HG03342 (cell line): ENCODE data around the gene MRPL50.

Source experiments
- ATAC-seq: cut with Tn5 transposase; IDR thresholded peaks from one replicate; pipeline ENCODE4 v1.9.1; 2021; ENCODE audit warnings: mild to moderate bottlenecking, moderate library complexity; ENCODE audit not compliant: unreplicated experiment

The MRPL50 gene

DNA sequence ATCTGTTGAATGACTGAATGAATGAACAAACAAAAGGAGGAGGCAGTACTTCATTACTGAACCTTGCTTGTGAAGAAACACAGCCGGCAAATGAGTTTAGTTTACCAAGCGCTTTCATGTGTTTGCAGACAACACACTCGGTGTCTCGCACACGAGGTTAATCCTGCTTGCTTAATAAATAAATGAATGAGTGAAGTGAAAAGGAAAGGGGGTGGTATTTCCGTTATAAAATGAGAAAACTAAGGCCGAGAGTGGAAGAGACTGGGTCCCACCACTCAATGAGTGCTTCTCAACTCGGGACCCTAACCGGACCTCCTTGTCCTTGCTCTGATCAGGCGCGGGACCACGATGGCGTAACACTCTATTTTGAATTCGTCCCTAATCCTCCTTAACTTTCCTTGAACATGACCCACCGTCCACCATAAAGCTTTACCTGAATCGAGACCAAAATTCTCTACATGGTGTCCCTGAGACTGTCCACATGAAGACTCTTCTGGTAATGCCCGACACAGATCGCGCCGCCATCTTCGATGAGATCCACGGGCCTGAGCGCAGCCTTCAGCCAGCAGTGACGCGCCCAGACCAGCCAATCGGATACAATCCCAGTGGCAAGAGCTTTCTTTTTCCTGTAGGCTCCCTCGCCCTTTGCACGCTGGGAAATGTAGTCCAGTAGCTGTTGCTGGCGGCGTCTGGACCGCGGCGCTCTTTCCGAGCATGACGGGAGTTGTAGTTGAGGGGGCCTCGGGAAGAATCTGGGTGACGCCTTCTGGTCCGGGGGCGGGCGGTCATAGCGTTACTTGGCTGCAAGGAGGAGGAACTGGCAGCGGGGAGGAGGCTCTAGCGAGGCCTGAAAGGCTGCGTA lies at the start of gene MRPL50, which contains the start of gene ZNF189:
Gene MRPL50, minus strand, starts transcription at position 551 of the 862 bp plus-strand sequence. Its CDS starts 26 bp downstream, at position 525.
Gene ZNF189, plus strand, starts transcription at position 784 of the 862 bp plus-strand sequence. CDS start 306 bp downstream, outside the sequence.
- ATAC-seq = peak; percentile 97

DNA sequence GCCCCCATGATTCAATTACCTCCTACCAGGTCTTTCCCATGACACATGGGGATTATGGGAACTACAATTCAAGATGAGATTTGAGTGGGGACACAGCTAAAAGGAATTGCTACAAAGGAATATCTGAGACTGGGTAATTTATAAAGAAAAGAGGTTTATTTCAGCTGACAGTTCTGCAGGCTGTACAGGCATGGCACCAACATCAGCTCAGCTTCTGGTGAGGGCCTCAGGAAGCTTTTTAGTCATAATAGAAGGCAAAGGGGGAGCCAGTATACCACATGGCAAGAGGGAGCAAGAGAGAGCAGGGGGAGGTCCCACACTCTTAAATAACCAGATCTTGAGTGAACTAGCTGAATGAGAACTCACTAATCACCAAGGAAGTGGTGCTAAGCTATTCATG lies 48.3 kb upstream of the MRPL50 start:
- no peak for ATAC-seq

DNA sequence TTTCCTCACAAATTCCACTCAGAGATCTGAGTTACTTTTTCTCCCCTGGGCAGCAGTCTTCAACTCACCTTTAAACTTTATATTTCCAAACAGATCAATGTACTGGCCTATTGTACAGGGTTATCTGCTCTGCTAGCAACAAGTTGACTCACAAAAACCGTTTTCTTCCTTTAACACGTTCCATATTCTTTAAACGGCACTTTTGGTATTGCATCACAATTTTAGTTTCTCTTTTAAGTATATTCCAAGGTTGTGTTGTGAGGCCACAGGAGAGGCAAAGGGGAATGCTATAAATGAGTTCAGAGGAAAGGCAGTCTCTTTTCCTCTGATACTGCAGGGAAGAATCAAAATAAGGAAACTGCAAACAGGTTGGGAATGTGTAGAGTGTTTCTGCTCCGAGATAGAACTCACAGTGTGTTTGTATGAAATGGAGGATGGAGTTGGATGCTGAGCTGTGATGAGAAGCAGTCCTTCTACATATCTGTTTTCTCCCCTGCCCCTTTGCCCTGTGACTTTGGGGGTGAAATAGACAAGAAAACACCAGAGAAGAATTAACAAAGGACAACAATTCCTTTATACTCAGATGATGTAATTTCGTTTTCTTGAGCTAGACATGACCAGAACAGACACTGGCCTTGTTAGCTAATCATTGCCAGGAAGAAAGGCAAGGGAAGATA lies 47.1 kb upstream of the MRPL50 start:
- ATAC-seq = no peak

DNA sequence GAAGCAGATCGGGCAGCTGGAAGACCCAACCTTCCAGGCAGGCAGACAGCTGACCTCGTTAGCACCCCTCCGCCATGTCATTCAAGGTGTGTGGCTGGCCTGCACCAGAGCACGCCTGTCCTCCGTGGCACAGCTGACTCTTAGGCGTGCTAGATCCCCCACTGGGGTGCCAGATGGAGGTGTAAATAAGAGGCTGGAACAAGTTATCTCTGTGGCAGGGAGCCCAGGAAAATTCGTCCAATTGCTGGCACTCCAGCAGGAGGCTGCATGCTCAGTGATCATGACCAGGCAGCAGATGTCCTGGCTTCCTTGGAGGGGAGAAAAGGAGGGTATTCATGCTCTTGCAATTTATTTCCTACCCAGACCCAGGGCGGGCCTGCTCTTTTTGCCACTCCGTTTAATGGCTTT lies 45.0 kb upstream of the MRPL50 start:
- no peak for ATAC-seq

GRCh38 chr9:101442736-101443135 lies 44.3 kb upstream of the MRPL50 start:
- ATAC-seq = no peak

DNA sequence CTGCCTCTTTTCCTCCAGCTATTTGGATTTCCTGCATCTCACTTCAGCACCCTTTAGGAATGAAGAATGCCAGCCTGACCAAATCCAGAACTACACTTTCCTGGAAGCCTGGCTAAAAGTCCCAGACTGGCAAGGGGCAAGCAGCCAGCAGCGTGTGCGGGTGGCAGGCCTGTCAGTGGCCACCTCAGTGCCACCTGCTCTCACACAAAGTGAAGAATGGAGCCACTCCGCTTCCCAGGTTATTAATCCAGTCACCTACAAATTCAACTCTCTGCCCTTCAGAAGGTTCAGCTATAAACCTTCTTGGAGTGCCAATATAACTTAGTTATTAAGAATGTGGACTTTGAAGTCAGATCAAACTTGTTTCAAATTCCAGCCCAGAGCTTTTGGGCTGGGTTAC lies 43.9 kb upstream of the MRPL50 start:
- no peak for ATAC-seq

- ATAC-seq = no peak
Observed at GRCh38 chr9:101440714-101441230, 42.4 kb upstream of the MRPL50 start.

DNA sequence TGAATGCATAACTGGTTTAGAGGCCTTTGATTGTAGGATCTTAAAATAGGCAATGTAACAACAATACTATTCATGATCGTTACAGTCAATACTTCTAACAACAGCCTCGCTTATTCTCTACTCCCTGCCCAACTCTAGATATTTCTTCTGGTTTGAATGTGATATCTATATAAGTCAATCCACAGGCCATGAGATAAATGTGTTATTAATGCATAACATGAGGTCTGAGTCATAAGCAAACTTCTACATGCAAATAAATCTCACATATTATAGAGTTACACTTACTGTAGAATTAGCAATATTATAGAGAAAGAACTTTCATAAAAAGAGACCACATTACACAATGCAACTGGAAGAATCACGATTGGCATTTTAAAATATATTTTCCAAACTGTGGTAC lies 40.1 kb upstream of the MRPL50 start:
- no peak for ATAC-seq

DNA sequence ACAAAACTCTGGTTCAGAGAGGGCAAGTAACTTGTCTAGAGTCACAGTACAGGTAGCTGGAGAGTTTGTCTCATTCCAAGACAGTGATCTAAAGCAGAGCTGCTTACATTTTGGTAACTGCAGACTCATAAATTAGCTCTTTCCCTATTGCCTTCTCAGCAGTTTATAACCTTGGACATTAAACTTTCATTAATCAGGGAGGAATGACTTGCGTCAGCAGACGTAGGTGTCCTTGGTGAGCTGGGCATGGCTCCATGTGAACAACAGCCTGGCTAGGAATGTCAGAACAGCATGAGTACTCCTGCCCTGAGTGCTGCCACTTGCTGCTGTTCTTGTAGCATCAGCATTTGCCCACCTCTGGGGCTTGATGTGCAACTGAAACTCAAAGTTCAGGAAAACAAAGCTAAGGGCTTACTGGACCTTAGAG lies 39.4 kb upstream of the MRPL50 start:
- no peak for ATAC-seq

- no peak for ATAC-seq
Observed at GRCh38 chr9:101435601-101436079, 37.2 kb upstream of the MRPL50 start, which contains the start of gene ALDOB. ALDOB (minus strand) TSS chr9:101435774; CDS start chr9:101430887, 4,887 bp downstream.

- no peak for ATAC-seq
Observed at GRCh38 chr9:101434998-101435397, 36.6 kb upstream of the MRPL50 start.

GRCh38 chr9:101433229-101433628 lies 34.8 kb upstream of the MRPL50 start:
- ATAC-seq = no peak

GRCh38 chr9:101432740-101433139 lies 34.3 kb upstream of the MRPL50 start:
- ATAC-seq = no peak

GRCh38 chr9:101432171-101432570 lies 33.8 kb upstream of the MRPL50 start:
- ATAC-seq = no peak

- ATAC-seq = no peak
Observed at GRCh38 chr9:101429736-101430135, 31.3 kb upstream of the MRPL50 start.

DNA sequence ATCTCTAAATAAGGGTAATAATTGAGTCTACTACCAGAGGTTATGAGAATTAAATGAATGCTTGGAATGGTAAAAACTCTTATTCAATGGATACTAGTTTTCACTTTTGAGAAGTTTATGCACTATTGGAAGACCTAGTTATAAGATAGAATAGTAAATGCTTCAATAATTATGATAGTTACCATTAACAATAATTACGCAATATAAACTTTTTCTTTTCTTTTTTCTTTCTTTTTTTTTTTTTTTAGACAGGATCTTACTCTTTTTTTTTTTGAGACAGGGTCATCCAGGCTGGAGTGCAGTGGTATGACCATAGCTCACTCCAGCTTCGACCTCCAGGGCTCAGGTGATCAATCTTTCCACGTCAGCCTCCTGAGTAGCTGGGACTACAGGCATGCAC lies 30.5 kb upstream of the MRPL50 start:
- ATAC-seq = no peak

DNA sequence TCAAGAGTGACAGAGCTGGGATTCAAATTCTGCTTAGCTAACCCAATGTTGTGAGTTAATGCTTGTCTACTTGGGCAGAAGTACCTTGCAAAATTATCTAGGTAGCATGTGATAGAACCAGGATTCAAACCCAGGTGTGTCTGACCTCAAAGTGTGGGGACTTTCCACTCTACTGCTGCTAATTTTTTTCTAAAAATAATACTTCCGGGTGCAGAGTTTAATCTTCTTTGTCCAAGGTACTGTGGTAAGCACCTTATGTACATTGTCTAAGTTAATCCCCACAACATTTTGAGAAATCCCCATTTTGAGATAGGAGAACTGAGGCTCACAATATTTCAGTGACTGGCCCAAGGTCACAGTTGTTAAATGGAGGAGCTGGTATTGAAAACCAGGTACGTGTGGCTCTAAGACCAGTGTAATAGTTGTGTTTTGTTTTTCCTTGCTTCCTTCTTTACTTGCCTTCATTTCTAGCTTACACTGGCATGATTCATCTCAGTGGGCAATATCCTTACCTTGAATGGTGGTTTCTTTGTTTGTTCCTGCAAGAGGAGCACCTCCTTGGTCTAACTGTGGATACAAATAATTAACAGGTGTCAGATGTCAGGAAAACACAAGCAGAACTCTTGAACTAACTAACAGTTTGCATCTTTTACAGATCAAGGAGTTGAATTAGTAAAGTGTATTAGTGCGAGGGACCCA lies 29.7 kb upstream of the MRPL50 start:
- ATAC-seq = no peak

GRCh38 chr9:101427358-101427757 lies 28.9 kb upstream of the MRPL50 start:
- ATAC-seq = no peak

DNA sequence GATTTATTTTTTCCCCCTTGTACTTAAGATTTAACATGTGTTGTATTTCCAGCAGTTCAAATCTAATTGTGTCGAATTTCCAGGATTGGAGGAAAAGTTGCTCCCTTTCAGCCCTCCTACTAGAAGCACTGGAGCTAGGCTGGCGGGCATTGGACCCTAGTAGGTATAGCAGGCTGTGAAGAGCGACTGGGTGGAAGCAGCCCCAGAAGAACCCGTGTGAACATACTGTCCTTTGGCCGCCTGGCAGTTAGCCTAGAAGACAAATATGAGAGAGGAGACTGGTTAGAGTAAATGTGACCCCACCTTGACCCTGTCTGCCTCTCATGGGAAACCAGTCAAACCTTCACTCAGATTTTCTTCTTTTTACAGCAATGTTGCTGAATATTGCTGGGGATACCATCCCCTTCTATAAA lies 23.2 kb upstream of the MRPL50 start:
- ATAC-seq = no peak

DNA sequence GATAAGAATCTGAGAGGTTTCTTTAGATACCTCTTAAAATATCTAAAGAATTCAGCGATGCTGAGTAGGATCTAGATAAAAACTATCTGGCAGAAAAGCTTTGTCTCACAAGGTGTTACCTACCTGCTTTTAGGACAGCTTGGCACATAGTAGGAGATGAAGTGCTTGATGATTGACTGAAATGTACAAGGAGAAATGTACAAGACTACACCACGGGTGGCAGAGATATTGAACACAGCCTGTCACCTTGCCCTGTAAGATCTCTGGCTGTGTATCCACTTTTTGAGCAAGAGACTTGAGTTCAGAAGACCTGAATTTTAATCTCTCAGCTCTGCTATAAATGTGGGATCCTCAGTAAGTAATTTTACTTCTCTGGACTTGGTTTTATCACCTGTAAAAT lies 21.4 kb upstream of the MRPL50 start:
- no peak for ATAC-seq
